AG09309 (cell line): ENCODE data around the gene OPRL1.

Experiments used
- DNase-seq: peaks from one replicate; pipeline ENCODE4 v3.0.0-alpha.2; 2010; ENCODE audit warnings: low read depth
- H3K4me3 ChIP-seq: 2 replicates; pipeline ENCODE4 v1.5.1; 2011; ENCODE audit warnings: mild to moderate bottlenecking, low read depth, low read length, moderate library complexity; ENCODE audit not compliant: control insufficient read depth
- TF ChIP-seq, protein P1 (sequence below): IDR thresholded peaks from 2 replicates; pipeline ENCODE4 v1.5.1; 2011; ENCODE audit warnings: mild to moderate bottlenecking, low read depth, low read length, inconsistent platforms; ENCODE audit not compliant: insufficient read depth, control insufficient read depth; ENCODE audit errors: missing control alignments

OPRL1 gene

DNA sequence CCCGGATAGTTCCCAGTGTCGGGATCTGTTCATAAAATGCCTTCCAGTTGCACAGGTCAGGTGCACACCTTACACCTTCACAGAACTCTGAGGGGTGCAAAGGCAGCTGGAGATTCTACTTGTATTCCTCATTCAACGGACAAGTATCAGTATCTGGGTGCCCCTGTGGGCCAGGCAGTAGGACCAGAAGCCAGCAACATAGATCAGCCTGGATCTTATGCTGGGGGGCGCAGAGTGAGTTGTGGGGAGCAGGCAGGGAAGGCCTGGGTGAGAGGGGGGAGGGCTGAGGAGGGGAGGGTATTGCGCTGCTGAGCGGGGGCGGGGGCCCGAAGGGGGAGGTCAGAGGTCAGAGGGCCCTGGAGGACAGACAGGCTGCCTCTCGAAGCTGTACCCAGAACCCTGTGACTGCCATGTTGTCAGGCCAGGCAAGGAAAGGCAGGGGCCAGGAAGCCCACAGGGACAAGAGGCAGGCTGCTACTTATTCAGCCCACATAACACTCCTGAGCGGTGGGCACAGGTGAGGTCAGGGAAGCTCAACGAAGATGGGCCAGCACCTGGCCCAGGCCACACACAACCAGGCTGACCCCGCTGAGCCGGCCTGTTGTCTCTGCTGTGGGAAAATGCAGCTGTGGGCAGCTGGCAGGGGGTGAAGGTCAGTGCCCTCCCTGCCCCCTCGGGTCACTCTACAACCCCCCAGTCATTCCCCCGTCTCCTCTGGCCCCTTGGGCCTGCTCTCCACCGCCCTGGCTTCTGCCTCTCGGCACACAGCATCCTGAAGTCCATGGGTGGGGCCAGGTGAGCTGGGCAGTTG, 1.1 kb downstream of the OPRL1 start:
- DNase-seq: no peak
- TF ChIP-seq, protein P1, sequence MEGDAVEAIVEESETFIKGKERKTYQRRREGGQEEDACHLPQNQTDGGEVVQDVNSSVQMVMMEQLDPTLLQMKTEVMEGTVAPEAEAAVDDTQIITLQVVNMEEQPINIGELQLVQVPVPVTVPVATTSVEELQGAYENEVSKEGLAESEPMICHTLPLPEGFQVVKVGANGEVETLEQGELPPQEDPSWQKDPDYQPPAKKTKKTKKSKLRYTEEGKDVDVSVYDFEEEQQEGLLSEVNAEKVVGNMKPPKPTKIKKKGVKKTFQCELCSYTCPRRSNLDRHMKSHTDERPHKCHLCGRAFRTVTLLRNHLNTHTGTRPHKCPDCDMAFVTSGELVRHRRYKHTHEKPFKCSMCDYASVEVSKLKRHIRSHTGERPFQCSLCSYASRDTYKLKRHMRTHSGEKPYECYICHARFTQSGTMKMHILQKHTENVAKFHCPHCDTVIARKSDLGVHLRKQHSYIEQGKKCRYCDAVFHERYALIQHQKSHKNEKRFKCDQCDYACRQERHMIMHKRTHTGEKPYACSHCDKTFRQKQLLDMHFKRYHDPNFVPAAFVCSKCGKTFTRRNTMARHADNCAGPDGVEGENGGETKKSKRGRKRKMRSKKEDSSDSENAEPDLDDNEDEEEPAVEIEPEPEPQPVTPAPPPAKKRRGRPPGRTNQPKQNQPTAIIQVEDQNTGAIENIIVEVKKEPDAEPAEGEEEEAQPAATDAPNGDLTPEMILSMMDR: no peak
- no peak overlapping the region for H3K4me3 ChIP-seq

DNA sequence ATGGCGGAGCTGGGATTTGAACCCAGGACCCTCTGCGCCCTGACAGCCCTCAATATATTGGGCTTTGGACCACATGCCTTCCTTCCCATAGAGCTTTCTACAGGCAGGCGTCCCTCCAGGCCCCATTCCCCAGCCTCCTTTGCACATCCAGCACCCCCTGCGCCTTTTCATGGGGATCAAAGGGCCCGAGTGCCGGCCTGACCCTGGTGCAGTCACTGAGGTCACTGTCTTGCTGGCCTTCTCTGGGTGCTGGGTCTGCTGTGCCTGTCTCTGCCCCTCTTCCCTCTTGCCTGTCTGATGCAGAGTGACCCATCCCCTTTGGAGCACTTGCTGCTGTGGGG, 1.7 kb downstream of the OPRL1 start:
- TF ChIP-seq, protein P1: no peak
- no peak overlapping the region for H3K4me3 ChIP-seq
- DNase-seq: no peak

DNA sequence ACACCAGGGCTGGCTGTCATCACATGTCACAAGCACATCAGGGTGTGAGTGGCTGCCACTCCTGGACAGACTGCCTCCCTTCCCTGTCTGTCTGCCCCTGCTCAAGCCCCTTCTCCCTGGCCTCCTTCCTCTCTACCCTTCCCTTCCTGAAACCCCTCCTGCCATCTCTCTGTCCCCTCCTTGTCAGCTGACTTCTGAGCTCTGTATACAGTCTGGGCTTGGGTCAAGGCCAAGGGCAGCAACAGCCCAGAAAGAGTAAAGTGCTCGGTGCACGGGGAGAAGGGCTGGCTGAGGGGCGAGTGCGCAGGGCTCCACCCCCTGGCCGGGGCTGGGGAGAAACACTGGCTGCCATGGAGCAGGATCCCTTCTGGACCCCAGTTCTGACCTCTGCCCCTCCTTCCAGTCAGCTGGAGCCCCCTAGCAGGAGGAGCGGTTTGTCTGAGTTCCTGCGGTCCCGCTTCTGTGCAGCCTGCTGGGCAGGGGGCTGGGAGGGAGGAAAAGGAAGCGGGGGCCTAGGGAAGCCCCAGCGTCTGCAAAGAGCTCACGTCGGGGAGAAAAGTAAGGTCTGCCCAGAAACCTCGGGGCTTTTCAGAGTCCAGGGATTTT, 2.3 kb downstream of the OPRL1 start:
- DNase-seq: no peak
- TF ChIP-seq, protein P1: no peak
- H3K4me3 ChIP-seq: no peak overlapping the region

DNA sequence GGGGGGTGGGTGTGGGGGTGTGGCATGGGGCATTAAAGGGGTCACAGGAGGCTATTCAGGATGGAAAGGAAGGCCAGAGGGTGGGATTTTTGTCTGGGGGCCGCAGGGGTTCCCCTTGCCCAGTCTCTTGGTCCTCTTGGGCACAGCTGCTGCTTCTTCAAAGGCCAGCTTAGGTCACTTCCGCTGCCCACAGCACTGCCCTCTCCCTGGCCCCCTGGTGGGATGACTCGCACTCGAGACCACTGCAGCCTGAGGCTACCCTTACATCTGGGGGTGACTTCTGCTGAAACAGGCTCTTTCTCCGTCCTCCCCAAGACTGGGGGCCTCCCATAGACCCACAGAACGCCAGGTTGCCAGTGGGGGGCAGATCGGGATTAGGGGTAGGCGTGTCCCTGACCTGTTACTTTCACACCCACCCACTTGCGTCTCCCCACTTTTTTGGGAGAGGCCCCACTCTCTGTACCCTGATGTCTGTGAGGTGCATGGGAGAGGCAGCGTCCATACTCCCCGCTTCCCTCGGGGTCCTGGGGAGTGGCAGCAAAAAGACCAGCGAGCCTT, 3.0 kb downstream of the OPRL1 start:
- peak overlapping the region; percentile 28; the same call in 1 of the 2 replicates for H3K4me3 ChIP-seq
- TF ChIP-seq, protein P1: peak; percentile 1
- DNase-seq: no peak

DNA sequence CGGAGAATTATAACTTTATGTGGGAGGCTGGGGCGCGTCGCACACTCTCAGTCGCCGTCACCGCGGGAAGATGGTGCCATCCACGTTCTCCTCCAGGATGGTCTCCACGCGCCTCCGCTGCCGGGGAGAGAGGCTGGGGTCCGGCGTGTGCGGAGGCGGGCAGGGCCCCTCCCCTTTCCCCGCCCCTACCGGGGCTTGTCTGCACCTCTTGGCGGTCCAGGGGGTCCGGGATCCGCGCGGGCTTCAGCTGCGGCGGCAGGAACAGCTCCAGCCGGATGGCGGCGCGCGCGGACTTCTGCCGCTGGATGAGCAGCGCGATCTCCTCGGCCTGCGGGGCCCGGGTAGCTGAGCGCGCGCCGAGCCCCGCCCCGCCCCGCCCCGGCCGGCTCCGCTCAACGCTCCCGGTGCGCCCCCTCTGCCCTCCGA, 3.5 kb downstream of the OPRL1 start:
- H3K4me3 ChIP-seq: peak overlapping the region; percentile 28
- TF ChIP-seq, protein P1: peak; percentile 55
- DNase-seq: no peak

DNA sequence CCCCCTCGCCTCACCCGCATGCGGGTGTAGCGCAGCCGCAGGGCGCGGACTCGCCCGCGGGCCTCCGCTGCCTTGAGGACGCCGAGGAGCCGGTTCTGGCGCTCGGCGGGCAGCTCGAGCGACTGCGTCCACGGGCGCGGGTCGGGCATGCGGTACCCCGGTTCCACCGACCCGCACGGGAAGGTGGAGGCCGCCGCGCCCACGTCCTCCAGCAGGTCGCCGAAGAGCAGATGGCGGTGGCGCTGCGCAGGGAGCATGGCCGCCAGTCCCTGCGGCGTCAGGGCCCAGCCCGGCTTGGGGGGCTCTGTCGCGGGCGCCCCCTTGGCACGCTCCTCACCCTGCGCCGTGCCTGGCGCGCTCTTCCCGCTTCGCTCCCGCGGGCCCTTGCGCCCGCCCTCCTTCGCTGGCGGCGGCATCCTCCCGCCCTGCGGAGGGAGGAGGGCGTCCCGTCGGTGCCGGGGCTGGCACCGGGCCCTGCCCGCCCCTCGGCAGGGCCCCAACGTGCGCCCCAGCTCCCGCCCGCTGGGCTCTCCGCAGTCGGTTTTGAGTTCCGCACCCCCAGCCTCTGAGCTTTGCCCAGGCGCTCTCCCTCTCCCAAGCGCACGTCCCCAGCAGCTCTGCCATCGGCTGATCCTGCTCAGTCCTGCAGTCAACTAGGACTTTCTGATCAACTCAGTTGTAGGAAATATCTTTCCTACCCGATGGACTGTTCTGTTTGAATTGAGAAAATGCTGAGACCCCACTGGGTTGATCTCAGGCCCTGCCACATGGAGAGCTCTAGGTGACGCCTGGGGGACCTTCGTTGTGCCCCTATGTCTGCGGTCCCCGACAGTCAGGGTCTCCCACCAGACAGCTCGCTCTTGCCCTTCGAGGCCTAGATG, 4.2 kb downstream of the OPRL1 start, which contains the start of gene LKAAEAR1:
TSS of gene LKAAEAR1 (minus strand) at position 595 of the 881 bp plus-strand sequence. CDS start at position 416, 179 bp downstream.
- DNase-seq: no peak
- TF ChIP-seq, protein P1: no peak
- H3K4me3 ChIP-seq: peak within 1 kb of the TSS; percentile 28
